Muscle layer of colon (tissue), 2 donors: ENCODE results near the gene GABRB2.

Source experiments
- H3K27ac ChIP-seq: one replicate; pipeline ENCODE4 v1.7.0; 2013; ENCODE audit warnings: low read depth, mild to moderate bottlenecking, low read length, moderate library complexity
- H3K27me3 ChIP-seq, 2 donors: one replicate each; pipeline ENCODE4 v1.7.0; 2013; ENCODE audit warnings: low read length in 2 of 2, mild to moderate bottlenecking in 2 of 2; ENCODE audit not compliant: insufficient read depth in 2 of 2, control insufficient read depth in 1 of 2
- H3K36me3 ChIP-seq: one replicate; pipeline ENCODE4 v1.7.0; 2013; ENCODE audit warnings: mild to moderate bottlenecking, low read length; ENCODE audit not compliant: insufficient read depth
- H3K4me1 ChIP-seq: one replicate; pipeline ENCODE4 v1.7.0; 2013; ENCODE audit warnings: mild to moderate bottlenecking, low read length; ENCODE audit not compliant: insufficient read depth
- H3K4me3 ChIP-seq, 2 donors: one replicate each; pipeline ENCODE4 v1.7.0; 2013; ENCODE audit warnings: low read length in 2 of 2, low read depth in 1 of 2, mild to moderate bottlenecking in 1 of 2, moderate library complexity in 1 of 2
- H3K9ac ChIP-seq: one replicate; pipeline ENCODE4 v1.7.0; 2013; ENCODE audit warnings: low read length
- H3K9me3 ChIP-seq: one replicate; pipeline ENCODE4 v1.7.0; 2013; ENCODE audit warnings: mild to moderate bottlenecking, low read length
- donor health status: abdominal sarcoma.
- donor health status: Adenocarcinoma of cecum.

GABRB2 gene

GRCh38 chr5:161546470-161547301 lies at the start of gene GABRB2:
GABRB2 (minus strand) TSS chr5:161546725; CDS start chr5:161546643, 82 bp downstream.
- H3K9ac ChIP-seq = no peak within 1 kb of the TSS
- H3K4me1 ChIP-seq = no peaks in the 10 kb centered on the region
- no peaks in the 10 kb centered on the region for H3K36me3 ChIP-seq
- H3K27ac ChIP-seq = no peak within 1 kb of the TSS
- no peaks in the 10 kb centered on the region for H3K9me3 ChIP-seq
- H3K27me3 ChIP-seq = peaks cover 24 to 42% of the 10 kb centered on the region in 2 donors
- peak within 1 kb of the TSS; percentile 41 to 47 for H3K4me3 ChIP-seq

DNA sequence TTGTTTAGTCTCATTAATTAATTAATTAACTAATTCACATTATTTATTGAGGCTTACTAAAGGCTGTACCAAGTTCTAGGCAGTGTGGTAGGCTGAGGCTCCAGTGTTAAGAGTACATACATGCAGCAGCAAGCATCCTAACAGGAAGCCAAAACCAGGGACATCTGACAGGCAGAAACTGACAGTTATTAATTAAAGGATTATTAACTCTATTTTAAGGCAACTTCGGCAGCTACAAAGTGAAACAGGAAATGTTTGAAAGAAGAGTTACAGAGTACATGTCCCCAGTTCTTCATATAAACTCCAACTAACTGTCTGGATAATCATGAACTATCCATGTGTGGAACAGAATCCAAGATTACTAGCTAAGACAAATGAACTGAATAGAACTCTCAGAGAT lies 39.3 kb upstream of the GABRB2 start:
- H3K4me1 ChIP-seq = no peaks in the 10 kb centered on the region
- no peak overlapping the region for H3K27ac ChIP-seq
- H3K4me3 ChIP-seq = no peak overlapping the region
- no peaks in the 10 kb centered on the region for H3K9me3 ChIP-seq
- H3K27me3 ChIP-seq = no peaks in the 10 kb centered on the region
- H3K36me3 ChIP-seq = no peaks in the 10 kb centered on the region
- H3K9ac ChIP-seq = no peak overlapping the region

DNA sequence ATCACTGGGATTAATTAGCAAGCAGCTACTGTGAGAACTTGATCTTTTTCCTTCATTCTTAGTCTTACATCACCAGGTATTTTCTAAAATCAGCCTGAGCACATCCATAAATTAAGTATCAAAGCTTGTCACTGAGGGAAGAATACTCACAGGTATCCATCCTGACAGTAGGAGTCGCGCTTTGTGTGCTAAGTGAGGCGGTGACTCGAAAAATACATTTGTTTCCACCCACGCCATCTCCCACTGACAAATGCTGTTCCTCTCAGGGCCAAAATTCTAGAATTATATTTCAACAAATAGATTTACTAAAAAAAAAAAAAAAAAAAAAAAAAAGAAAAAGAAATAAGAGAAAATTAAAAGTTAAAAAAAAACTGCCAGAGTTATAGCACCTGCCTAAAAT lies 34.1 kb upstream of the GABRB2 start:
- H3K9me3 ChIP-seq = no peaks in the 10 kb centered on the region
- no peak overlapping the region for H3K4me3 ChIP-seq
- no peak overlapping the region for H3K27ac ChIP-seq
- H3K27me3 ChIP-seq = no peaks in the 10 kb centered on the region
- H3K36me3 ChIP-seq = no peaks in the 10 kb centered on the region
- H3K9ac ChIP-seq = no peak overlapping the region
- H3K4me1 ChIP-seq = no peaks in the 10 kb centered on the region

DNA sequence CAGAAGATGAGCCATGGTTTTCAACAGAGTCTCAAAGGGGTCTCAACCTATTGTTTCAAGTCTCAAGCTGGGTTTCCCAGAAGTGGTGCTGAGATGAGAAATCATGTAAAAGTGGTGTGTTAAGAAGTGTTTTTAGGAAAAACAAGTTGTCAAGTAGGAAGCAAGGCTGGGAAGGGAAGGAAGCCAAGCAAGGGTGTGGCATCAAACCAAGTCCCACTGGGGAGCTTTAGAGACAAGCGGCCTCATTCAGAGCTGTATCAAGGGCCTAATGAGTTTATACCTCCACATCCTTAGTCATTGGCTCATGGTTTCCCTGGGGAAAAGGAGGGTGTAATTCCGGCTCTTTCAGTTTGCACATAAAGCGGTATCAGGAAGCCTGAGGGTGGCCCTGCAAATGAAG lies 26.4 kb upstream of the GABRB2 start:
- no peak overlapping the region for H3K9ac ChIP-seq
- H3K4me1 ChIP-seq = no peaks in the 10 kb centered on the region
- no peak overlapping the region for H3K27ac ChIP-seq
- H3K36me3 ChIP-seq = no peaks in the 10 kb centered on the region
- H3K9me3 ChIP-seq = no peaks in the 10 kb centered on the region
- no peak overlapping the region for H3K4me3 ChIP-seq
- no peaks in the 10 kb centered on the region for H3K27me3 ChIP-seq

- Histone ChIP-seq H3K27ac (no peak overlapping the region), H3K4me1 (no peaks in the 10 kb centered on the region), H3K27me3 (no peaks in the 10 kb centered on the region), H3K9ac (no peak overlapping the region), H3K4me3 (no peak overlapping the region), H3K36me3 (no peaks in the 10 kb centered on the region), H3K9me3 (no peaks in the 10 kb centered on the region)
These were observed 19.6 kb upstream of the GABRB2 start for GRCh38 chr5:161566081-161566480.

DNA sequence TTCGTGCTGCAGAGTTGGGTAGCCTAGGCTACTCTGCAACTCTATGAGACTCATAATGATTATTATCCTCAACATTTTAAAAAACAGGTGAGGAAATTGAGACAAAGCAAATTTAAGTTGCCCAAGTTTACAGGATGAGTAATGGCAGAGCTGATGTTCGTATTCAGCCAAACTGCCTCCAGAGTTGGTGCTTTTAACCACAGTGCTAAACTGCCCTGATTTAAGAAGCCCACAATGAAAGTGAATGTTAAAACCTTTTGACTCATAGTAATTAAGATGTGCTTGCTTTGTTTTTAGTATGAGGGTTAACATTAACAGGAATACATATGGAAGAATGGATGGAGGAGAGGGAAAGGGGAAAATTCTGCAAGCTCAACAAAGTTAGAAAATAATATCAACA lies 15.9 kb upstream of the GABRB2 start:
- no peaks in the 10 kb centered on the region for H3K9me3 ChIP-seq
- H3K4me3 ChIP-seq = no peak overlapping the region
- H3K27ac ChIP-seq = no peak overlapping the region
- H3K9ac ChIP-seq = no peak overlapping the region
- H3K27me3 ChIP-seq = no peaks in the 10 kb centered on the region
- no peaks in the 10 kb centered on the region for H3K4me1 ChIP-seq
- H3K36me3 ChIP-seq = no peaks in the 10 kb centered on the region

DNA sequence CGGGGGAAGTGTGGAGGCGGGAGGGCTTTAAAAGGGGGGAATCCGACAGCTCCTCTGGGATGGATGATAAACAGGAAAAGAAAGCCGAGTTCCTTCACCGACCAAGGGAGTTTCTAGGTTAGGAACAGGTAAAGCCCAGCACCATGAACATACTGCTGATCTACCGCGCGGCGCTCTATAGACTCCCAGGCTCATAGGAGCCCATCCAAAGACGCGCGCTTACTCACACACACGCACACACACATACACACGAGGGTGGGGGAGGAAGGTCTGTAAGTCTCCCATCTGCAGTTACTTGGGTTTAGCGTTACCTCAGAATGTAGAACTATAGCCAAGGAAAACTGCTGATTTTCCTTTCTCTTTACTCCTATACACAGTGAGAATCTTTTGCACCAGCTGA lies 2.6 kb upstream of the GABRB2 start:
- Histone ChIP-seq H3K27me3 (peaks cover 24 to 41% of the 10 kb centered on the region in 2 donors), H3K9me3 (no peaks in the 10 kb centered on the region), H3K36me3 (no peaks in the 10 kb centered on the region), H3K4me3 (no peak overlapping the region), H3K4me1 (no peaks in the 10 kb centered on the region), H3K27ac (no peak overlapping the region), H3K9ac (no peak overlapping the region)

DNA sequence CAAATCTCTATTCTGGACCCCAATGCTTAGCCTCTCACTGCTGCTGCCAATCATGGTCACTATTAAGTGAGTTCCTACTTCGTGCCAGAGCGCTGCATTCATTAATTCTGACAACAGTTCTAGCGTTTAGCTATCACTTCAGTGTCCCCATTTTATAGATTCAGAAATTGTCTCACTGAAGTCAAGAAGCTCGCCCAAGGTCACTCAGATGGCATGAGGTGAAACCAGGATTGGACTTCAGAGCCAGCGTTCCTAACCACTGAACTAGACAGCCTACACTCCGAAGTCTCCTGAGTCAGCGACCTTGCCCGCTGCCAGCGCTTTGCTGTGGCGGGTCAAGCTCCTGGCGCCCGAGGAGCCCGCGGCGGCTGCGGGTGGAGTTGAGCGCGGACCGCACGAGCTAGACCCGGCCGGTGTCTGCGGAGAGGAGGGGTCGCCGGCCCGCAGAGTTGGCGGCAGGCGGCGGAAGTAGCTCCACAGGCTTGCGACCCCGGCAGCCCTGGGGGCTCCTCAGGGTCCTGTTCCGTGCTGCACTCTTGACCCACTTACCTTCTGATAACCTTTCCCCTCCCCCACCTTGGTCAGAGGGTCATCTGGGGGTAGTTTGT lies 2.1 kb upstream of the GABRB2 start:
- Histone ChIP-seq H3K9ac (no peak overlapping the region), H3K27ac (no peak overlapping the region), H3K4me3 (no peak overlapping the region)

DNA sequence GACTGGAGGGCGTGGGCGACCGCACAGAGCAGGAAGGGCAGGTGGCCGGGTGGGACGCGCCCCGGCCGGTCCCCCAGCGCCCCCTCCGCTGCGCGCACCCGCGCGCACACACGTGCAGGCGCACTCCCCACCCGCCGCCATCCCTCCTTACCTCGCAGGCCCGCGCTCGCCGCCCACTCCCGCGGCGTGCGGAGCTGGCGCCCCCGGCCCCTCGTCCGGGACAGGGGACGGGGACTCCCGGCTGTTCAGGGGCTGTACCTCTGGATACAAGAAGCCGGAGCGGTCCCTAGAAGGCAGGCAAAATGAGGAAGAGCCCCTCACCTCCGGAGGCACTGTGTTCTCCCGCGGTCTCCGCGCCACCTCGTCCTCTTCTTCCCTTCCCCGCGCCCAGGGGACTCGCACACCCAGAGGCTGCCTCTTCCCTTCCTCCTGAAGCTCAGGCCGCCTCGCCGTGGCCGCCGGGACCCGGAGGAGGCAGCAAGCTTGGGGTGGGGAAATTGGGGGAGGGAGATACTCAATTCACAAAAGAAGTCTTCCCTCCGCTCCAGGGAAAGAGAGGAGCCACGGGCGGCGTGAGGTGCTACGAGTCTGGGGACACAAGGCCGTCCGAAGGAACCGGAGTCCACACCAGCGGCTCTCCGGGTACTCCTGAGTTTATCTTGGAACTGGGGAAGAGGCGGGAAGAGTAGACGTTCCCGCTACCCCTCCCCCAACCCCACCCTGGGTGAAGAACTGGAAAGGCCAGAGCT lies 1.4 kb upstream of the GABRB2 start:
- H3K4me3 ChIP-seq = peak overlapping the region; percentile 41 to 47
- H3K27ac ChIP-seq = no peak overlapping the region
- H3K4me1 ChIP-seq = no peaks in the 10 kb centered on the region
- no peak overlapping the region for H3K9ac ChIP-seq
- peaks cover 24 to 42% of the 10 kb centered on the region in 2 donors for H3K27me3 ChIP-seq
- H3K36me3 ChIP-seq = no peaks in the 10 kb centered on the region
- no peaks in the 10 kb centered on the region for H3K9me3 ChIP-seq

More for the DNA sequence above, 2.1 kb upstream of the GABRB2 start:
- H3K27me3 ChIP-seq = peaks cover 24 to 42% of the 10 kb centered on the region in 2 donors
- H3K4me1 ChIP-seq = no peaks in the 10 kb centered on the region
- no peaks in the 10 kb centered on the region for H3K9me3 ChIP-seq
- no peaks in the 10 kb centered on the region for H3K36me3 ChIP-seq

DNA sequence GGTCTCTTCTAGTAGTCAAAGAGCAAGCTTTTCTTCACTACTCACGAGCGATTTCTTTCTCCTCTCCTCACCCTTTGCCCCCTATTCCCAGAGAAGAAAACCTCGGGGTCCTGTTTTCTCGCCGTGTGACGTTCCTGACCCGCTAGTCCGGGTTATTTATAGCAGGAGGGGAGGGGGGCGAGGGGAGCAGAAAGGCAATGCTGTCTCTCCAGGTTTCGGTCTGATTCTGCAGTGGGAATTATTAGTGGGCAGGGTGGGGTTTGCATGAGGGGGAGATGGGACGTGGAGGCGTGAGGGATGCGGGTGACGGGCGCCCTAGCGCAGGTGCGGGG lies 847 bp upstream of the GABRB2 start:
- Histone ChIP-seq H3K36me3 (no peaks in the 10 kb centered on the region), H3K9ac (no peak overlapping the region), H3K9me3 (no peaks in the 10 kb centered on the region), H3K4me1 (no peaks in the 10 kb centered on the region), H3K4me3 (peak overlapping the region; percentile 41 to 47), H3K27ac (no peak overlapping the region), H3K27me3 (peaks cover 24 to 42% of the 10 kb centered on the region in 2 donors)

GRCh38 chr5:161546095-161546469 lies 443 bp downstream of the GABRB2 start:
- Histone ChIP-seq H3K4me3 (no peak overlapping the region), H3K9ac (no peak overlapping the region), H3K36me3 (no peaks in the 10 kb centered on the region), H3K27ac (no peak overlapping the region), H3K4me1 (no peaks in the 10 kb centered on the region), H3K9me3 (no peaks in the 10 kb centered on the region), H3K27me3 (peaks cover 24 to 42% of the 10 kb centered on the region in 2 donors)
